ENCODE results near the gene TET1. TPM values are rescaled to one million over a fixed set of nuclear protein-coding genes. Genes with fewer than 3 reads are reported as not detected.

The TET1 gene
- total RNA-seq, 1 experiment from 2014 or later = 2.3 TPM

DNA sequence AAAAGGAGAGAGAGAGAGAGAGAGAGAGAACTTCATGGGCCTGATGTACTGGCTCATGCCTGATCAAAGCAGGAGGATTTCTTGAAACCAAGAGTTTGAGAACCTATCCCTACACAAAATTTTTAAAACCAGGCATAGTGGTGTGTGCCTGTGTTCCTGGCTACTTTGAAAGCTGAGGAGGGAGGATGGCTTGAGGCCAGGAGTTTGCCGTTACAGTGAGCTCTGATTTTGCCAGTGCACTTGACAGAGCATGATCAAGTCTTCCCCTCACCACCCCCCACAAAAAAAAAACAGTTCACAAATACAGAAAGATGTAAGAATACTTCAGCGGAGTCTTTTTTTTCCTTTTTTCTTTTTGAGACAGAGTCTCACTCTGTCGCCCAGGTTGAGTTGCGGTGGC lies 108.8 kb downstream of the TET1 start:
- H3K36me3 ChIP-seq (ENCODE audit: control insufficient read depth, insufficient read depth, low read length) = no peaks in the 10 kb centered on the region
- no peaks in the 10 kb centered on the region for H3K9me3 ChIP-seq (ENCODE audit: control insufficient read depth, insufficient read depth, low read depth, low read length)
- no peak; the same call in 1 of the 2 replicates for ATAC-seq
- TF ChIP-seq, protein P1, sequence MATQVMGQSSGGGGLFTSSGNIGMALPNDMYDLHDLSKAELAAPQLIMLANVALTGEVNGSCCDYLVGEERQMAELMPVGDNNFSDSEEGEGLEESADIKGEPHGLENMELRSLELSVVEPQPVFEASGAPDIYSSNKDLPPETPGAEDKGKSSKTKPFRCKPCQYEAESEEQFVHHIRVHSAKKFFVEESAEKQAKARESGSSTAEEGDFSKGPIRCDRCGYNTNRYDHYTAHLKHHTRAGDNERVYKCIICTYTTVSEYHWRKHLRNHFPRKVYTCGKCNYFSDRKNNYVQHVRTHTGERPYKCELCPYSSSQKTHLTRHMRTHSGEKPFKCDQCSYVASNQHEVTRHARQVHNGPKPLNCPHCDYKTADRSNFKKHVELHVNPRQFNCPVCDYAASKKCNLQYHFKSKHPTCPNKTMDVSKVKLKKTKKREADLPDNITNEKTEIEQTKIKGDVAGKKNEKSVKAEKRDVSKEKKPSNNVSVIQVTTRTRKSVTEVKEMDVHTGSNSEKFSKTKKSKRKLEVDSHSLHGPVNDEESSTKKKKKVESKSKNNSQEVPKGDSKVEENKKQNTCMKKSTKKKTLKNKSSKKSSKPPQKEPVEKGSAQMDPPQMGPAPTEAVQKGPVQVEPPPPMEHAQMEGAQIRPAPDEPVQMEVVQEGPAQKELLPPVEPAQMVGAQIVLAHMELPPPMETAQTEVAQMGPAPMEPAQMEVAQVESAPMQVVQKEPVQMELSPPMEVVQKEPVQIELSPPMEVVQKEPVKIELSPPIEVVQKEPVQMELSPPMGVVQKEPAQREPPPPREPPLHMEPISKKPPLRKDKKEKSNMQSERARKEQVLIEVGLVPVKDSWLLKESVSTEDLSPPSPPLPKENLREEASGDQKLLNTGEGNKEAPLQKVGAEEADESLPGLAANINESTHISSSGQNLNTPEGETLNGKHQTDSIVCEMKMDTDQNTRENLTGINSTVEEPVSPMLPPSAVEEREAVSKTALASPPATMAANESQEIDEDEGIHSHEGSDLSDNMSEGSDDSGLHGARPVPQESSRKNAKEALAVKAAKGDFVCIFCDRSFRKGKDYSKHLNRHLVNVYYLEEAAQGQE (IDR thresholded peaks at IDR 0.05; ENCODE audit: insufficient read depth in 1 of 2, low read depth in 2 of 2, low read length in 1 of 2) = no peak
- TF ChIP-seq POLR2AphosphoS5 (IDR thresholded peaks at IDR 0.05; ENCODE audit: low read depth, low read length) (no peak), SIN3A (IDR thresholded peaks at IDR 0.05; ENCODE audit: borderline replicate concordance, insufficient read depth, low read depth, low read length) (no peak), TCF7L2 (IDR thresholded peaks at IDR 0.05; ENCODE audit: low read depth, low read length) (no peak)
- TF ChIP-seq, protein P2, sequence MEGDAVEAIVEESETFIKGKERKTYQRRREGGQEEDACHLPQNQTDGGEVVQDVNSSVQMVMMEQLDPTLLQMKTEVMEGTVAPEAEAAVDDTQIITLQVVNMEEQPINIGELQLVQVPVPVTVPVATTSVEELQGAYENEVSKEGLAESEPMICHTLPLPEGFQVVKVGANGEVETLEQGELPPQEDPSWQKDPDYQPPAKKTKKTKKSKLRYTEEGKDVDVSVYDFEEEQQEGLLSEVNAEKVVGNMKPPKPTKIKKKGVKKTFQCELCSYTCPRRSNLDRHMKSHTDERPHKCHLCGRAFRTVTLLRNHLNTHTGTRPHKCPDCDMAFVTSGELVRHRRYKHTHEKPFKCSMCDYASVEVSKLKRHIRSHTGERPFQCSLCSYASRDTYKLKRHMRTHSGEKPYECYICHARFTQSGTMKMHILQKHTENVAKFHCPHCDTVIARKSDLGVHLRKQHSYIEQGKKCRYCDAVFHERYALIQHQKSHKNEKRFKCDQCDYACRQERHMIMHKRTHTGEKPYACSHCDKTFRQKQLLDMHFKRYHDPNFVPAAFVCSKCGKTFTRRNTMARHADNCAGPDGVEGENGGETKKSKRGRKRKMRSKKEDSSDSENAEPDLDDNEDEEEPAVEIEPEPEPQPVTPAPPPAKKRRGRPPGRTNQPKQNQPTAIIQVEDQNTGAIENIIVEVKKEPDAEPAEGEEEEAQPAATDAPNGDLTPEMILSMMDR (IDR thresholded peaks at IDR 0.05) = no peak
- H3K4me1 ChIP-seq (ENCODE audit: control insufficient read depth, insufficient read depth, low read length) = peaks cover 9% of the 10 kb centered on the region; the same call in 1 of the 2 replicates
- no peak overlapping the region for H3K4me3 ChIP-seq (ENCODE audit: low read depth in 2 of 2, low read length in 2 of 2)
- in situ Hi-C loops (cut with HindIII; ENCODE audit: low pct_unique_long_range_greater_than_20kb, low sequenced_read_pairs) = no loop called here
- intact Hi-C loops (cut with micrococcal nuclease; ENCODE audit: unreplicated experiment) = no loop called here
- no peak for DNase-seq (ENCODE audit: low read depth, low spot score)
- no peaks in the 10 kb centered on the region for H3K27me3 ChIP-seq (ENCODE audit: control insufficient read depth, insufficient read depth, low read length)
- no TSS peak for BruUV-seq (replicated peaks)
- POLR2A ChIA-PET = interaction anchor here (0.6 kb wide), 1 partner anchor 62 kb away, joined by 5 read pairs; no protein-coding TSS in a partner anchor
- CTCF ChIA-PET = no interaction called here
- no peak overlapping the region for H3K27ac ChIP-seq (ENCODE audit: low read length)

DNA sequence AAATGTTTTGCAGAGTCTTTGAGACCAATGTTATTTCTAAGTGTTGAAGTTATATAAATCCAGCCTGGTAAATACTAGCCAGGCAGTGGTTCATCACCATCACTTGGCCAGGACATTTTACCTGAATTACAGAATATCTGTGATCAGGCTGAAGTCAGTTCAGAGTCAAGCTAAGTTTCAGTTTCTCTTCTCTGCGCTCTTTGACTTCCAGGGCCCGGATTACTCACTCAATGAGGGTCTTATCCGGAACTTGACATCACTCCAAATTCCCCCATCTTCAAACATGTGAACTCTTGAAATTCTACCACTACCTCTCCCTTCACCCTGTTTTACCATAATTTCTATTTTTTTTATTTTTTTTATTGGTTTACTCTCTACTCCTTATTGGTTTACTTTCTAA lies 124.3 kb downstream of the TET1 start:
- TF ChIP-seq, protein P1 (IDR thresholded peaks at IDR 0.05; ENCODE audit: insufficient read depth in 1 of 2, low read depth in 2 of 2, low read length in 1 of 2) = no peak
- TF ChIP-seq SIN3A (IDR thresholded peaks at IDR 0.05; ENCODE audit: borderline replicate concordance, insufficient read depth, low read depth, low read length) = no peak
- TF ChIP-seq POLR2AphosphoS5 (IDR thresholded peaks at IDR 0.05; ENCODE audit: low read depth, low read length) = no peak
- TF ChIP-seq, protein P2 (IDR thresholded peaks at IDR 0.05) = no peak
- no peak for TF ChIP-seq TCF7L2 (IDR thresholded peaks at IDR 0.05; ENCODE audit: low read depth, low read length)
- ChIA-PET CTCF (no interaction called here), POLR2A (no interaction called here)
- ATAC-seq (no peak), DNase-seq (ENCODE audit: low read depth, low spot score) (no peak)
- Histone ChIP-seq H3K4me3 (ENCODE audit: low read depth in 2 of 2, low read length in 2 of 2) (no peak overlapping the region), H3K27ac (ENCODE audit: low read length) (no peak overlapping the region), H3K9me3 (ENCODE audit: control insufficient read depth, insufficient read depth, low read depth, low read length) (no peaks in the 10 kb centered on the region), H3K4me1 (ENCODE audit: control insufficient read depth, insufficient read depth, low read length) (no peaks in the 10 kb centered on the region), H3K27me3 (ENCODE audit: control insufficient read depth, insufficient read depth, low read length) (no peaks in the 10 kb centered on the region), H3K36me3 (ENCODE audit: control insufficient read depth, insufficient read depth, low read length) (no peaks in the 10 kb centered on the region)
- intact Hi-C loops (cut with micrococcal nuclease; ENCODE audit: unreplicated experiment) (no loop called here), in situ Hi-C loops (cut with HindIII; ENCODE audit: low pct_unique_long_range_greater_than_20kb, low sequenced_read_pairs) (no loop called here)
- BruUV-seq (replicated peaks) = no TSS peak

Data from Panc1 (cell line).